NCI-H345 (cell line): Measurements from ENCODE around the gene ATRNL1.

Source experiments
- DNase-seq: peaks from one replicate; lab custom pipeline; 2025; lab: John Stamatoyannopoulos, UW

The ATRNL1 gene

GRCh38 chr10:115093286-115093775 is at the start of gene ATRNL1:
Gene ATRNL1 (plus strand): TSS chr10:115093365. CDS start chr10:115093751, 386 bp downstream.
- DNase-seq: peak; percentile 59

DNA sequence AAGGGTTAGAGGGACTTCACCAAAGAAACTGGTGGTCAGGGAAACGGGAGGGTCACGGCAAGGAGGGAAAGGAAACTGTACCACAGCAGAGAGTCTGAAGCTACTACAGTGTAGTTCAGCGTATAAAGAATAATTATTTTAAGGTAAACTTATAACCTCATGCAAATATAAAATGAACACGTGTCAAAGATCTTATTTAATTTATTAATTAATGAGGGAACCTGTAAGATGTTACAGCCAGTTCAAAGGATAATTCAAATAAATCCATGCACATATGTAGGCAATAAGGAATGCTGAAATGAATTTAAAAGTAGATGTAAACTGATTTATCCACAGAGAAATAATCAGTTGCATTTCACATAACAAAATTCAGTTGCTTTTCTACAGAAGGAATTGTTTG is 49.4 kb upstream of the ATRNL1 start:
- no peak for DNase-seq

DNA sequence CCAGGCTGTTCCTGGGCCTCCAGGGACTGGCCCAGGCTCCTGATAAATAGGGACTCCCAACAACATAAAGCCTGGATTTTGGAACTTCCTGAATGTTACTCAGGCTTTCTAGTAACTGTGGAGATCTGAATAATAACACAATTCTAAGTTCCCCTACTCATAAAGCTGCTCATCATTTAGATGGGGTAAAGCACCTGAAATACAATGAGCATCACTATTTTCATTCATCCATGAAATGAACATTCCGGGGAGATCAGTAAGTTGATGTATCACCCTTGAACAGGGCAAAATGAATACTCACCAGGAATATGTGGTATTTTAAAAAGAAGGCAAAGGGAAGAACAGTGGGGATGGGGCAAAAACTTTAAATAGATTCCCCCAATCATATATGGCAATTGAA is 48.3 kb upstream of the ATRNL1 start:
- DNase-seq: no peak

DNA sequence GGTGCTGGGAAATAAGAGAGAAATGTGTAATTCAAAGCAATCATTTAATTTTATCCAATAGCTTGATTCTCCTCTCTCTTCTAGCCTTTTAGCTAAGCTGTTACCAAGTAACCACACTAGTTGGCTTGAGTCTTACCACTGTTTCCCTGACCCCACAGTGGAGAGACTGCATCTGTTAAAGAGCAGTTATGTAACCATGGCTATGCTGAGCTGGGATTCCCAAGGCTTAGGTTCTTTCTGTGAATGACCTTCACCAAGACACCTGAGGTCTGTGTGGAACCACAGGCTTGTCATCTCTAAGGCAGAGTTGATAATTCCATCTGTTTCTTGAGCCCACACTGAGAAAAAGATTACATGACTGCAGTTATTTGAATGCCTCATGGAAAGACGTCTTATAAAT is 47.7 kb upstream of the ATRNL1 start:
- DNase-seq: no peak

DNA sequence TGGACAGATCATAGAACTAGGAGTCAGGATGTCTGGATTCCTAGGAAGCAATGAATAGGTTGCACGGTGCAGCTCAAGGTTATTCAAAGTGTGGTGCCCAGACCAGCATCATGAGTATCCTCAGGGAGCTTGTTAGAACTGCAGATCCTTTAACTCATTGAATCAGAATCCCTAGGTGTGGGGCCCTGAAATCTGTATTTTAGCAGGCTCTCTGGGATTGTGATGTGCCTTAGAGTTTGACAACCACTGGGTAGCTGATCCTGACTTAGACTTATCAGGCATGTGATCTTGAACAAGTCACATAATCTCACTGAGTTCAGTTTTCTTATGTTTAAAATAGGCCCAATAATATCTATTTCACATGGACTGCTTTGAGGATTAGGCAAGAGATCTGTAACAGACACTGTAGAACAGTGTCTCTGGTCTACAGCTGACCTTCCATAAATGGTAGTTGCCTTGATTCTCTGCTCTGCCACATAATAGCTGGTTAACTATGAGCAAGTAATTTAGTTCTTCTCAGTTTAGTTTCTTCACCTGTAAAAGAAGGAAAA is 46.4 kb upstream of the ATRNL1 start:
- no peak for DNase-seq

DNA sequence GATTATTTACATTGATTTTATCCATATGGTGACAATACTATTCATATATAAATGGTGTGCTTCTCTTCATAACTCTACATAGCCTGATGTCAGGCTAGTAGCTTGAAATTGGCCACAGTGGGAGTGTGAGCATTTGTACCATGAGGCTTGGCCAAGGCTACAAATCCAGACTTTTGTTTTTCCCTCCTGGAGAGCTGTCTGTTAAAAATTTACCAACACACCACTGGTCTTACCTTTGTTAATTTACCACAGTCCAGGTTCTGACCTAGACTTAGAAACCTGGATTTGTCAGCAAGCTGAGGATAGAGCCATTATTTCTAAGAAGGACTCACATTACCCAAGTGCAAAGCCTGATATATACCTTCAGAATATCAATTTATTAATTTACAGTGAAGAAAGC is 45.5 kb upstream of the ATRNL1 start:
- no peak for DNase-seq

- DNase-seq: no peak
Observed at GRCh38 chr10:115049318-115049717, 43.8 kb upstream of the ATRNL1 start.

GRCh38 chr10:115049960-115050359 is 43.2 kb upstream of the ATRNL1 start:
- no peak for DNase-seq

GRCh38 chr10:115050375-115051010 is 42.7 kb upstream of the ATRNL1 start:
- DNase-seq: no peak

DNA sequence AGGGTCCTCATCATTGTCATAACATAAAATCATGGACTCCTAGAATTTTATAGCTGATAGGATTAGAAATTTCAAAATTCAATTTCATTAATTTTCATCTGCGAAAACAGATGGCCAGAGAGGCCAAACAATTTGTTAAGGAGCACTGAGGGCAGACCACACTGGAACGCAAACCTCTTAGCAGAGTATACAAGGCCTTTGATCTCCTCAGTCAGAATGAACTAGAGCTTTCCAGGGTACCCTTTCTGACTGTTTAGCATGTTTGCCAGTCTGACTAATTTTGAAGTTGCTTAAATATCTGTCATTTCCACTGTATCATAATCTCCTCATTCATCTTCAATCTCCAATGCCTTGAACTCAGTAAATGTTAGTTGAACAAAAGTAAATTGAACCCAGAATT is 41.9 kb upstream of the ATRNL1 start:
- no peak for DNase-seq

DNA sequence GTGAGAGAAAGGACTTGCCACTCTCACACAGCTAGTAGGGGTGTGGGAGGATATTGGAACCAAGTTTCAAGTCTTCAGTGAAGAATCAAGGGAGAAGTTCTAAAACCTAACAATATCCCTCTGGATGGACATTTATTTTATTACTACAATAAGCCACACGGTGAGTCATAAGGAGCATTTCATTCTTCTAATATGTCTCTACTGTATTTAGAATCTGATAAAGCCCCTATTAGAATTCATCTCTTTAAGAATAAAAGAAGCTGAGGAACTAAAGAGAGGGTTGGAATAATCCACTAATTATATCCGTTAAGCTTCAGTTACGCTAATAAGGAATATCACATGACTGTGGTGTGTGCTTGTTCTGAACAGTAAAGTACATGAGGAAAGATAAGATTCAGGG is 40.9 kb upstream of the ATRNL1 start:
- DNase-seq: no peak

DNA sequence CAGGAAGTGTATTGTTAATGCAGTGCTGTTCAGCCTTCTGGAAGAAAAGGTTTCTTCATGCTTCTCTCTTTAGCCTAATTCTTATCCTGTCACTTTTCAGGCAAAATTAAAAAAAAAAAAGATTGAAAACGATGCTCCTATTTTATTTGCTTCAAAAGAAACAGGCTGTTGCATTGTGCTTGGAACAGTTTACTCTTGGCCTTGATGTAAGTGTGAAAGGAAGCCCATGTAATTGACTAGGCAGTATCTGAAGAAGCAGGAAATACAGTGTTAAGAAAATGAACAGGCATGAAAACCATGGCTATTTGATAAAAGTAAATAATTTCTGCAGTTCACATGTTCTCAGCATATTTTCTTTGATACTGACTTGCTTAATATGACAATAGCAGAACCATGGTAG is 40.4 kb upstream of the ATRNL1 start:
- DNase-seq: no peak

DNA sequence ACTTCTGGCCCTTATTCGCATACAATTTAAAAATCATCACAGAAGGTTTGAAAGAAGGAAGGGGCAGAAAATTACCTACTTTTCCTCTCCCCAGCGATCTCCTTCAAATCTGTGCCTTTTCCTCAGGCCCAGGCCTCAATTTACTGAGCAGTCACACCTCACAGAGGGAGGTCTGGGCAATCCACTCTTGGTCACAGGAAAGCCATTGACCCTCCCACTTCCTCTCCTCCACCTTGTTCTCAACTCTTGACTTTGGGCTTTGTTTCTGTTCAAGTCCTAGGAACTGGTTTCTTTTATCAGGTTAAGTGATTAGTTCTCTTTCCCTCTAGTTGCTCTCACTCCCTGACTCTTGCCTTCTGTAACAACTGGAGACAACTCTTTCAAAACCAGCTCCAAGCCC is 37.0 kb upstream of the ATRNL1 start:
- no peak for DNase-seq

- no peak for DNase-seq
Observed at GRCh38 chr10:115059301-115059898, 33.8 kb upstream of the ATRNL1 start.

DNA sequence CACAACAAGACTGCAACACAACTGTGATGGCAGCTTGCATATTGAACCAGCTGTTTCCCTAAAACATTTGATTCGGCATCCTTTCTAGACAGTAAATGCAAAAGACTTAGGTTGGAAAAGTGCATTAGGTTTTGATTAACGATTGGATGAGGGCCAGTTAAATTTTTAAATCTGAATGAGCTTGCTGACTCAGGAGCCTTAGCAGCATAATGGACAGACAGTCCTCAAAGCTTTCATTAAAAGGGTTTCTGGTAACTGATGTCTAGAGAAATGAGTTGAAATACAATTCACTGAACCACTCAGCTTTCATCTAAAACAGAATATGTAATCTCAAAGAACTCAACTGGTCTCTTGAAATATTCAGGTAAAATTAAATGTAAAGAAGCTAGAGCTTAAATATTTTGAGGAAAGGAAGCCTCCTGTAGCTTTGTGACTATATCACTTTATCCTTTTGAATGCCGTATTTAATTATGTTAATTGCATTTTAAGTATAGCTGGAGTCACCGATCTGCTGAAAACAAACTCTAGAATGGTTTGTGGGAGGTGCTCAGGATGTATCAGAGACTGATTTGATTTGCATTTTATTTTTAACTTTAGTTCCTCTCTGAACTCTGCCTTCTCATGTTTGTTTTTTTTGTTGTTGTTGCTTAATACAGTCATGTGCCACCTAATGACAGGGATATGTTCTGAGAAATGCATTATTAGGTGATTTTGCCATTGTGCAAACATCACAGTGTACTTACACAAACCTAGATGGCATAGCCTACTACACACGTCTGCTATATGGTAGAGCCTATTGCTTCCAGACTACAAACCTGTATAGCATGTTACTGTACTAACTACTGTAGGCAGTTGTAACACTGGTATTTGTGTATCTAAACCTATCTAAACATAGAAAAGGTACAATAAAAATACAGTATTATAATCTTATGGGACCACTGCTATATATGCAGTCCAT is 29.2 kb upstream of the ATRNL1 start:
- DNase-seq: no peak

- DNase-seq: no peak
Observed at GRCh38 chr10:115065801-115066200, 27.4 kb upstream of the ATRNL1 start.

DNA sequence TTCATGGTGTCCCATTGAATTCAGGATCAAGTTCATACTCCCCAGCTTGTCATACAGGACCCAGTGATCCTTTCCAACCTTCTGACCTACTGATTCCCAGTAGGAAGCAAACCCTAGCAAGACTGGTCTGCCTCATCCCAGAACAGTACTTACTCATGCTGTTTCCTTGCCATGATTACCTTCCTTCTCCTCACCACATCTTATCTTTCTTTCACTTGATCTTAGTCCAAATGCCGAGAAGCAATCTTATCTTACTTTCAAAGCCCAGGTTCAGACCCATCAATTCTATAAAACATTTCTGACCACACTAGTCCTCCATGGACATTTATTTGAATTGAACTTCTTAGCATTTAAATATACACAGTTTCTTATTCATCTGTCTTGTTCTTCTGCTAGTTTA is 26.6 kb upstream of the ATRNL1 start:
- no peak for DNase-seq

GRCh38 chr10:115073796-115074195 is 19.4 kb upstream of the ATRNL1 start:
- DNase-seq: no peak

GRCh38 chr10:115082506-115082905 is 10.7 kb upstream of the ATRNL1 start:
- no peak for DNase-seq

- no peak for DNase-seq
Observed at GRCh38 chr10:115084277-115084850, 8.8 kb upstream of the ATRNL1 start.

DNA sequence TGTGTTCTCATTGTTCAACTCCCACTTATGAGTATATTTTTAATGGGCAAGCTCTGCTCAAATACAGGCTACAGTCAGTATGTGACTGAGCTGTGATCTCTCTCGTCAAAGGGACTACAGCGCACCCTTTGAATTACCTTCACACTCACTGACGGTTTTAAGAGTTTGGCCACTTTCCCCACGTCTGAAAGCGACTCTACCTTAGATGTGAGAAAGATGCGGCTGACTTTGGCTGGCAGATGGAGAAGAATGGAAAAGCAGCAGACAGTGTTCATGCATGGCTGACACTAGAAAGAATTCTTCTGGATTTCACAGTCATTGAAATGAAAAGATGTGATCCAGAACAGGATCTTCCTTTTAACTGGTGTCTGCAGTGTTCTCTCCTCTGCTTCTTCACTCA is 2.0 kb upstream of the ATRNL1 start:
- DNase-seq: no peak

GRCh38 chr10:115092258-115092554 is 959 bp upstream of the ATRNL1 start:
- DNase-seq: no peak
